Keratinocyte (primary cell): ENCODE measurements around the gene PRSS53. TPM values are rescaled to one million over a fixed set of nuclear protein-coding genes. Genes with fewer than 3 reads are reported as not detected.
A peak's percentile ranks its signal among the peaks of the same experiment; 100 is the strongest.

ENCODE experiments used
- DNase-seq: peaks from one replicate; pipeline ENCODE4 v3.0.0-alpha.2; 2011; ENCODE audit warnings: low read depth, missing footprints, low spot score
- FAIRE-seq: peaks from 2 replicates; lab custom pipeline; 2011; peaks lifted over from hg19 to GRCh38; lab: Jason Lieb, UNC
- H2AFZ ChIP-seq: 2 replicates; pipeline ENCODE4 v1.6.0; 2012; ENCODE audit warnings: low read length, control low read depth, inconsistent platforms; ENCODE audit not compliant: control insufficient read depth
- H3K27ac ChIP-seq: 2 replicates; pipeline ENCODE4 v1.5.1; 2011; ENCODE audit warnings: low read length; ENCODE audit not compliant: control insufficient read depth, insufficient read depth
- H3K27me3 ChIP-seq: 3 replicates; pipeline ENCODE4 v1.6.0; 2011; ENCODE audit warnings: low read length; ENCODE audit not compliant: control insufficient read depth, insufficient read depth; ENCODE audit errors: extremely low read depth
- H3K36me3 ChIP-seq, 2 experiments: 2 replicates in 1 of 2; 3 replicates in 1 of 2; pipeline ENCODE4 v1.5.1; 2011; ENCODE audit warnings: low read length in 2 of 2, mild to moderate bottlenecking in 1 of 2; ENCODE audit not compliant: control insufficient read depth in 2 of 2, insufficient read depth in 2 of 2; ENCODE audit errors: extremely low read depth in 1 of 2
- H3K4me1 ChIP-seq: 3 replicates; pipeline ENCODE4 v1.5.1; 2011; ENCODE audit warnings: low read length; ENCODE audit not compliant: control insufficient read depth, insufficient read depth; ENCODE audit errors: extremely low read depth
- H3K4me2 ChIP-seq: 3 replicates; pipeline ENCODE4 v1.6.0; 2011; ENCODE audit warnings: low read depth, low read length; ENCODE audit not compliant: control insufficient read depth, insufficient read depth; ENCODE audit errors: extremely low read depth
- H3K4me3 ChIP-seq, 3 experiments: fragments of 200-600 bp in 1 of 3; sonication (generic) in 1 of 3; 2 replicates in 2 of 3; 3 replicates in 1 of 3; pipeline ENCODE4 v1.5.1; 2011 to 2016; ENCODE audit warnings: low read length in 3 of 3, mild to moderate bottlenecking in 3 of 3, control low read depth in 2 of 3, inconsistent platforms in 1 of 3, low read depth in 1 of 3, mixed read lengths in 1 of 3, mixed run types in 1 of 3, moderate library complexity in 1 of 3; ENCODE audit not compliant: control insufficient read depth in 2 of 3, insufficient read depth in 2 of 3; ENCODE audit errors: extremely low read depth in 1 of 3
- H3K79me2 ChIP-seq: 2 replicates; pipeline ENCODE4 v1.6.0; 2012; ENCODE audit warnings: low read length; ENCODE audit not compliant: control insufficient read depth, insufficient read depth
- H3K9ac ChIP-seq: 3 replicates; pipeline ENCODE4 v1.6.0; 2011; ENCODE audit warnings: low read length; ENCODE audit not compliant: control insufficient read depth, insufficient read depth; ENCODE audit errors: extremely low read depth
- H3K9me1 ChIP-seq: 3 replicates; pipeline ENCODE4 v1.6.0; 2011; ENCODE audit warnings: low read length; ENCODE audit not compliant: control insufficient read depth, insufficient read depth; ENCODE audit errors: extremely low read depth
- H3K9me3 ChIP-seq: 2 replicates; pipeline ENCODE4 v1.5.1; 2012; ENCODE audit warnings: low read depth, low read length; ENCODE audit not compliant: control insufficient read depth
- H4K20me1 ChIP-seq: 3 replicates; pipeline ENCODE4 v1.6.0; 2011; ENCODE audit warnings: low read length; ENCODE audit not compliant: control insufficient read depth, insufficient read depth; ENCODE audit errors: extremely low read depth
- EZH2 ChIP-seq: IDR thresholded peaks from one replicate; pipeline ENCODE4 v1.6.1; 2012; ENCODE audit warnings: inconsistent platforms, mild to moderate bottlenecking, low read length, moderate library complexity
- dilution Hi-C: fragments of 300-500 bp; cut with MboI; formaldehyde crosslinking; loops from one replicate; pipeline ENCODE4 v1.7.0; 2020; ENCODE audit warnings: low sequenced_read_pairs; ENCODE audit not compliant: extremely low pct_ligation_motif_present
- polyA plus RNA-seq, 5 experiments: library from polyadenylated mRNA; depleted of rRNA in 3 of 5; stranded (reverse) in 3 of 5; stranded (forward) in 1 of 5; unstranded in 1 of 5; fragments of >200 nt; gene quantifications; 1 replicate in 1 of 5; 2 replicates in 3 of 5; 3 replicates in 1 of 5; pipeline versions ENCODE4 v1.2.1 to v1.2.3, GENCODE V29; 2011 to 2012; ENCODE audit warnings: missing spikeins in 2 of 5, low read depth in 1 of 5, low replicate concordance in 1 of 5
- TF ChIP-seq, protein P1 (sequence below), 3 experiments: IDR thresholded peaks in 1 of 3; conservative IDR thresholded peaks in 1 of 3; optimal IDR thresholded peaks in 1 of 3; 2 replicates in 2 of 3; 3 replicates in 1 of 3; pipeline versions ENCODE3 to v1.5.1; 2011; ENCODE audit warnings: low read length in 3 of 3, mild to moderate bottlenecking in 3 of 3, moderate library complexity in 2 of 3, control low read depth in 1 of 3, inconsistent platforms in 1 of 3; ENCODE audit not compliant: insufficient read depth in 2 of 3; ENCODE audit errors: extremely low read depth in 1 of 3

Gene PRSS53
- polyA plus RNA-seq, 1 donor (not counting 4 experiments of a cell fraction or from before 2014, with no cell fraction given), result 0.50 TPM

DNA sequence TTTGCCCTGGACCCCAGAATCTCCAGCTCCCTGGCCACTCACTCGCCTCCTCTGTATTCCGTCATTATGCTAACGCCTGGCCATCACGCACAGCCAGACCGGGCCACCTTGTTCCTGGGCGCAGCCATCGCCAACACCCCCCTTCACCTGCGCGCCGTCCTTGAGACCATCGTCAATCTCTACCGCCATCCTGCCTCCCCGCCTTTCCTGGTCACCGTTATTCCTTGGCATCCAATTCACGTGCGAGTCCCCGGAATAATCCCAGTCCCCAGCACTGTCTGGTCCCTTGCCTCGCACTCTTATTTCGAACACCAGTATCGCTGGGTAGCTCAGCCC is 5.3 kb upstream of the PRSS53 start:
- peak overlapping the region; percentile 93 for H2AFZ ChIP-seq
- H3K79me2 ChIP-seq, result peaks cover 23% of the 10 kb centered on the region
- peak overlapping the region; percentile 86 for H3K9ac ChIP-seq
- H3K4me2 ChIP-seq, result peak overlapping the region; percentile 90
- no peak for TF ChIP-seq EZH2
- TF ChIP-seq, protein P1, sequence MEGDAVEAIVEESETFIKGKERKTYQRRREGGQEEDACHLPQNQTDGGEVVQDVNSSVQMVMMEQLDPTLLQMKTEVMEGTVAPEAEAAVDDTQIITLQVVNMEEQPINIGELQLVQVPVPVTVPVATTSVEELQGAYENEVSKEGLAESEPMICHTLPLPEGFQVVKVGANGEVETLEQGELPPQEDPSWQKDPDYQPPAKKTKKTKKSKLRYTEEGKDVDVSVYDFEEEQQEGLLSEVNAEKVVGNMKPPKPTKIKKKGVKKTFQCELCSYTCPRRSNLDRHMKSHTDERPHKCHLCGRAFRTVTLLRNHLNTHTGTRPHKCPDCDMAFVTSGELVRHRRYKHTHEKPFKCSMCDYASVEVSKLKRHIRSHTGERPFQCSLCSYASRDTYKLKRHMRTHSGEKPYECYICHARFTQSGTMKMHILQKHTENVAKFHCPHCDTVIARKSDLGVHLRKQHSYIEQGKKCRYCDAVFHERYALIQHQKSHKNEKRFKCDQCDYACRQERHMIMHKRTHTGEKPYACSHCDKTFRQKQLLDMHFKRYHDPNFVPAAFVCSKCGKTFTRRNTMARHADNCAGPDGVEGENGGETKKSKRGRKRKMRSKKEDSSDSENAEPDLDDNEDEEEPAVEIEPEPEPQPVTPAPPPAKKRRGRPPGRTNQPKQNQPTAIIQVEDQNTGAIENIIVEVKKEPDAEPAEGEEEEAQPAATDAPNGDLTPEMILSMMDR (optimal IDR thresholded peaks at IDR 0.05 in 1 of 3, IDR thresholded peaks at IDR 0.05 in 1 of 3, conservative IDR thresholded peaks at IDR 0.05 in 1 of 3; ENCODE audit: extremely low read depth in 1 of 3, insufficient read depth in 2 of 3, low read length in 3 of 3), result no peak
- dilution Hi-C loops, result no loop called here
- no peaks in the 10 kb centered on the region for H4K20me1 ChIP-seq
- peak overlapping the region; percentile 73 to 92 (median 92) for H3K4me3 ChIP-seq
- H3K27me3 ChIP-seq, result no peaks in the 10 kb centered on the region
- no peaks in the 10 kb centered on the region for H3K9me3 ChIP-seq
- no peaks in the 10 kb centered on the region for H3K9me1 ChIP-seq
- FAIRE-seq (no peak), DNase-seq (no peak)
- H3K36me3 ChIP-seq, result peaks cover 6 to 7% of the 10 kb centered on the region in 2 experiments
- peaks cover 9% of the 10 kb centered on the region for H3K4me1 ChIP-seq
- peak overlapping the region; percentile 82 for H3K27ac ChIP-seq

DNA sequence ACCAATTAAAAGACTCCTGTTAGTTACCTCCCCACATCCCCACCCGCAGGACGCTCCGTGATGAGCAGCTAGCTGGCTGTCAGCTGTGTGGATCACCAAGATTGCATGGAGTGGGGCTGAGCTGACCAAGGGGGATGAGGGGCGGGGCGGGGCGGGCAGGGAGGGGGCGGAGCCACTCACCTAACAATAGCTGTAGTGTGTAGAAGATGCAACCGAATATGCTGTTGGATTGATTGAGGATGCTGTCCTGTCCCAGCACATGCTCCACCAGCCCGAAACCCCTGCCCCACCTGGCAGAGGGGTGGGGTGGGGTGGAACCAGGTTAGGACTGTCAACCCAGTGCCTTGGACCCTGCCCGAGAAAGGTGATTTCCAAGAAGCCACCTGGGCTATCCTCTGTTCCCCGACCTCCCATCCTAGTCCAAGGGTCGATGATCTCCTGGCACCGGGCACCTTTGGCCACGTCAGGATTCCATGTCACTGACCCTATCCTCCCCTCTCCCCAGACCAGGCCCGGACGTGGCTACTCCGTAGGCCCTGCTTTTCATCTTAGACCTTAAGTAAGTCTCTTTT is 4.5 kb upstream of the PRSS53 start:
- Histone ChIP-seq H3K27me3 (no peaks in the 10 kb centered on the region), H3K36me3 (peaks cover 7 to 8% of the 10 kb centered on the region in 2 experiments), H3K9me1 (no peaks in the 10 kb centered on the region), H3K9ac (peak overlapping the region; percentile 86), H4K20me1 (no peaks in the 10 kb centered on the region), H3K9me3 (no peaks in the 10 kb centered on the region), H3K4me3 (peak overlapping the region; percentile 73 to 92 (median 92)), H3K79me2 (peaks cover 28% of the 10 kb centered on the region), H3K4me2 (peak overlapping the region; percentile 90), H3K4me1 (peaks cover 9% of the 10 kb centered on the region), H2AFZ (no peak overlapping the region), H3K27ac (no peak overlapping the region)
- DNase-seq, result no peak
- TF ChIP-seq, protein P1 (optimal IDR thresholded peaks at IDR 0.05 in 1 of 3, IDR thresholded peaks at IDR 0.05 in 1 of 3, conservative IDR thresholded peaks at IDR 0.05 in 1 of 3; ENCODE audit: extremely low read depth in 1 of 3, insufficient read depth in 2 of 3, low read length in 3 of 3), result no peak
- no peak for TF ChIP-seq EZH2
- dilution Hi-C loops, result no loop called here
- no peak for FAIRE-seq
